ENCODE results near the gene JOSD2. TPM values are rescaled to one million over a fixed set of nuclear protein-coding genes. Genes with fewer than 3 reads are reported as not detected.

Gene JOSD2
- total RNA-seq, 1 experiment from 2014 or later = 27.9 TPM

DNA sequence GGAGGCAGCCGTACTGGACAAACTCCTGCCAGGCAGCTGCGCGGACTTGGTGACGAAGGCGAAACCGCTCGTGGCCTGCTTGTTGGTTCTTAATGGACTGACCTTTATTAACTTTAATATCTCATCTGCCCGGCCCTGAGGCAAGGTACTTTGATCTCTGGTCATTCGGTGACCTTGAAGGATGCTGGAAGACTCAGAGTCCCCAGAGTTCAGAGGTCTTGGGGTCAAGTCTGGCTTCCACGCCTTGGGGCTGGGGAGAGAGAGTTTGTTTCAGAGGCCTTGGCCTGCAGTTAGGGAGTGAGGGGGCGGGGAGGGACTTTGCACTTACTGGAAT, 44.3 kb downstream of the JOSD2 start:
- H3K9me3 ChIP-seq = no peaks in the 10 kb centered on the region
- no peaks in the 10 kb centered on the region for H3K27me3 ChIP-seq (replicated peaks; ENCODE audit: control insufficient read depth, insufficient read depth, low read length)
- H3K4me1 Mint-ChIP-seq (ENCODE audit: low read depth, unreplicated experiment) = no peaks in the 10 kb centered on the region
- H3K9me3 Mint-ChIP-seq (ENCODE audit: unreplicated experiment) = no peaks in the 10 kb centered on the region
- intact Hi-C loops (cut with micrococcal nuclease; ENCODE audit: unreplicated experiment) = no loop called here
- no peaks in the 10 kb centered on the region for H3K27me3 Mint-ChIP-seq (ENCODE audit: insufficient read depth, unreplicated experiment)
- no peak overlapping the region for H3K4me3 Mint-ChIP-seq (ENCODE audit: unreplicated experiment)
- TF ChIP-seq, protein P1, sequence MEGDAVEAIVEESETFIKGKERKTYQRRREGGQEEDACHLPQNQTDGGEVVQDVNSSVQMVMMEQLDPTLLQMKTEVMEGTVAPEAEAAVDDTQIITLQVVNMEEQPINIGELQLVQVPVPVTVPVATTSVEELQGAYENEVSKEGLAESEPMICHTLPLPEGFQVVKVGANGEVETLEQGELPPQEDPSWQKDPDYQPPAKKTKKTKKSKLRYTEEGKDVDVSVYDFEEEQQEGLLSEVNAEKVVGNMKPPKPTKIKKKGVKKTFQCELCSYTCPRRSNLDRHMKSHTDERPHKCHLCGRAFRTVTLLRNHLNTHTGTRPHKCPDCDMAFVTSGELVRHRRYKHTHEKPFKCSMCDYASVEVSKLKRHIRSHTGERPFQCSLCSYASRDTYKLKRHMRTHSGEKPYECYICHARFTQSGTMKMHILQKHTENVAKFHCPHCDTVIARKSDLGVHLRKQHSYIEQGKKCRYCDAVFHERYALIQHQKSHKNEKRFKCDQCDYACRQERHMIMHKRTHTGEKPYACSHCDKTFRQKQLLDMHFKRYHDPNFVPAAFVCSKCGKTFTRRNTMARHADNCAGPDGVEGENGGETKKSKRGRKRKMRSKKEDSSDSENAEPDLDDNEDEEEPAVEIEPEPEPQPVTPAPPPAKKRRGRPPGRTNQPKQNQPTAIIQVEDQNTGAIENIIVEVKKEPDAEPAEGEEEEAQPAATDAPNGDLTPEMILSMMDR (IDR thresholded peaks at IDR 0.05; ENCODE audit: insufficient read depth in 1 of 2, low read depth in 1 of 2, low read length in 1 of 2, severe bottlenecking in 1 of 2, unreplicated experiment in 1 of 2) = no peak
- DNase-seq = no peak
- POLR2A ChIA-PET = no interaction called here
- no peaks in the 10 kb centered on the region for H3K36me3 ChIP-seq (ENCODE audit: control insufficient read depth, insufficient read depth, low read length)
- H3K4me3 ChIP-seq (ENCODE audit: low read depth, low read length) = no peak overlapping the region
- CTCF ChIA-PET = interaction anchor here (2.9 kb wide), 1 partner anchor 98 kb away, joined by 18 read pairs; no protein-coding TSS in a partner anchor
- H3K36me3 Mint-ChIP-seq (ENCODE audit: insufficient read depth, unreplicated experiment) = no peaks in the 10 kb centered on the region
- BruUV-seq (replicated peaks) = no TSS peak
- H3K4me1 ChIP-seq = peaks cover 7% of the 10 kb centered on the region
- no peak overlapping the region for H3K27ac Mint-ChIP-seq (ENCODE audit: unreplicated experiment)

- BruUV-seq (replicated peaks) = no TSS peak
- H3K4me1 ChIP-seq = peaks cover 12% of the 10 kb centered on the region
- DNase-seq = peak in 1 of 2 experiments; percentile 57
- TF ChIP-seq, protein P1 (IDR thresholded peaks at IDR 0.05; ENCODE audit: insufficient read depth in 1 of 2, low read depth in 1 of 2, low read length in 1 of 2, severe bottlenecking in 1 of 2, unreplicated experiment in 1 of 2) = peak; percentile 42 to 54
- intact Hi-C loops (cut with micrococcal nuclease; ENCODE audit: unreplicated experiment) = no loop called here
- H3K4me3 Mint-ChIP-seq (ENCODE audit: unreplicated experiment) = no peak overlapping the region
- peaks cover 5% of the 10 kb centered on the region for H3K4me1 Mint-ChIP-seq (ENCODE audit: low read depth, unreplicated experiment)
- ChIA-PET POLR2A (no interaction called here), CTCF (interaction anchor here (0.6 to 2.9 kb wide), 4 partner anchors 13 to 261 kb away, joined by 3 to 18 read pairs (median 4); no protein-coding TSS in a partner anchor)
- H3K27me3 Mint-ChIP-seq (ENCODE audit: insufficient read depth, unreplicated experiment) = no peaks in the 10 kb centered on the region
- no peaks in the 10 kb centered on the region for H3K36me3 Mint-ChIP-seq (ENCODE audit: insufficient read depth, unreplicated experiment)
- no peak overlapping the region for H3K27ac Mint-ChIP-seq (ENCODE audit: unreplicated experiment)
- H3K36me3 ChIP-seq (ENCODE audit: control insufficient read depth, insufficient read depth, low read length) = no peaks in the 10 kb centered on the region
- H3K9me3 Mint-ChIP-seq (ENCODE audit: unreplicated experiment) = no peaks in the 10 kb centered on the region
- no peaks in the 10 kb centered on the region for H3K9me3 ChIP-seq
- no peak overlapping the region for H3K4me3 ChIP-seq (ENCODE audit: low read depth, low read length)
- H3K27me3 ChIP-seq (replicated peaks; ENCODE audit: control insufficient read depth, insufficient read depth, low read length) = no peaks in the 10 kb centered on the region
These were observed 44.8 kb downstream of the JOSD2 start for GRCh38 chr19:50465986-50466705.

DNA sequence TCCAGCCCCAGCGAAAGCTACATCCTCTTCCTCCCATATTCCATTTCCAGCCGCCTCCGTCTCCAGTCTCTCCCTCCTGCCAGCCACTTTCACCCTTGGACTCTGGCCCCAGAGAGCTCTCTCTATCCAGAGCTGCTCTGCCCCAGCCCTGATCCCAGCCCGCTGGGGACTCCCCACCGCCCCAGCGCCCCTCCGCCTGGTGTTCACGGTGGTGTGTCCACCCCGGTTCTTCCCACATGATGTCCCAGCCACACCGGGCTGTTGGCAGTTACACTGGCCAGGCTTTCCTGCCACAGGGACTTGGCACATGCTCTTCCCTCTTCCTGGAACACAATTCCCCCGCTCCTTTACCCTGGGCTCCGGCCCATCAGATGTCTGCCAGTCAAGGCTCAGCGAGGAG, 46.0 kb downstream of the JOSD2 start:
- no peaks in the 10 kb centered on the region for H3K9me3 ChIP-seq
- Mint-ChIP-seq H3K4me1 (ENCODE audit: low read depth, unreplicated experiment) (peaks cover 7% of the 10 kb centered on the region), H3K36me3 (ENCODE audit: insufficient read depth, unreplicated experiment) (no peaks in the 10 kb centered on the region), H3K9me3 (ENCODE audit: unreplicated experiment) (no peaks in the 10 kb centered on the region), H3K27ac (ENCODE audit: unreplicated experiment) (peak overlapping the region; percentile 19), H3K4me3 (ENCODE audit: unreplicated experiment) (no peak overlapping the region), H3K27me3 (ENCODE audit: insufficient read depth, unreplicated experiment) (no peaks in the 10 kb centered on the region)
- TF ChIP-seq, protein P1 (IDR thresholded peaks at IDR 0.05; ENCODE audit: insufficient read depth in 1 of 2, low read depth in 1 of 2, low read length in 1 of 2, severe bottlenecking in 1 of 2, unreplicated experiment in 1 of 2) = no peak
- intact Hi-C loops (cut with micrococcal nuclease; ENCODE audit: unreplicated experiment) = no loop called here
- ChIA-PET CTCF (interaction anchor here (1.0 to 2.9 kb wide), 2 partner anchors 96 to 108 kb away, joined by 4 to 18 read pairs; no protein-coding TSS in a partner anchor), POLR2A (no interaction called here)
- H3K4me1 ChIP-seq = peaks cover 24% of the 10 kb centered on the region
- no TSS peak for BruUV-seq (replicated peaks)
- DNase-seq = no peak
- H3K4me3 ChIP-seq (ENCODE audit: low read depth, low read length) = no peak overlapping the region
- no peaks in the 10 kb centered on the region for H3K36me3 ChIP-seq (ENCODE audit: control insufficient read depth, insufficient read depth, low read length)
- no peaks in the 10 kb centered on the region for H3K27me3 ChIP-seq (replicated peaks; ENCODE audit: control insufficient read depth, insufficient read depth, low read length)

All from Caco-2 (cell line).